HCT116 (cell line): ENCODE results near the gene ZC3H8.

Experiments used
- CEBPB ChIP-seq: IDR thresholded peaks from 2 replicates; pipeline ENCODE4 v1.6.1; 2012; ENCODE audit warnings: low read depth
- EZH2 ChIP-seq: fragments of 200-600 bp; sonication (generic); IDR thresholded peaks from 2 replicates; pipeline ENCODE4 v1.6.1; 2017; ENCODE audit warnings: antibody characterized with exemption, mixed run types
- EZH2phosphoT487 ChIP-seq: fragments of 200-600 bp; IDR thresholded peaks from 2 replicates; pipeline ENCODE4 v1.6.1; 2018; ENCODE audit warnings: antibody characterized with exemption, borderline replicate concordance
- POLR2AphosphoS5 ChIP-seq: IDR thresholded peaks from 2 replicates; pipeline ENCODE4 v1.6.1; 2011; ENCODE audit warnings: mild to moderate bottlenecking, low read depth, low read length, moderate library complexity
- RAD21 ChIP-seq: IDR thresholded peaks from 2 replicates; pipeline ENCODE4 v1.6.1; 2012; ENCODE audit warnings: low read depth, mild to moderate bottlenecking
- SP1 ChIP-seq: IDR thresholded peaks from 2 replicates; pipeline ENCODE4 v1.6.1; 2012; ENCODE audit warnings: low read depth
- TCF7L2 ChIP-seq: IDR thresholded peaks from 2 replicates; pipeline ENCODE4 v1.7.0; 2011; ENCODE audit warnings: borderline replicate concordance, inconsistent platforms; ENCODE audit not compliant: insufficient read depth, insufficient read length; ENCODE audit errors: extremely low read depth
- ZFX ChIP-seq: fragments of 450-650 bp; IDR thresholded peaks from 2 replicates; pipeline ENCODE4 v1.6.1; 2017
- TF ChIP-seq, protein P1 (sequence below), 3 experiments: fragments of 200-600 bp in 1 of 3; sonication (generic) in 1 of 3; IDR thresholded peaks in 2 of 3; conservative IDR thresholded peaks in 1 of 3; 2 replicates each; pipeline ENCODE4 v1.5.1; 2012 to 2017; ENCODE audit warnings: low read depth in 2 of 3, low read length in 2 of 3, antibody characterized with exemption in 1 of 3, borderline replicate concordance in 1 of 3, control low read depth in 1 of 3, mild to moderate bottlenecking in 1 of 3, mixed read lengths in 1 of 3, mixed run types in 1 of 3, moderate library complexity in 1 of 3; ENCODE audit not compliant: insufficient read depth in 1 of 3
- TF ChIP-seq, protein P2 (sequence below): IDR thresholded peaks from 2 replicates; pipeline ENCODE4 v1.6.1; 2012
- TF ChIP-seq, protein P3 (sequence below): IDR thresholded peaks from 2 replicates; pipeline ENCODE4 v1.6.1; 2011; ENCODE audit warnings: mild to moderate bottlenecking, low read length, moderate library complexity; ENCODE audit not compliant: insufficient replicate concordance; ENCODE audit errors: extremely low read depth

DNA sequence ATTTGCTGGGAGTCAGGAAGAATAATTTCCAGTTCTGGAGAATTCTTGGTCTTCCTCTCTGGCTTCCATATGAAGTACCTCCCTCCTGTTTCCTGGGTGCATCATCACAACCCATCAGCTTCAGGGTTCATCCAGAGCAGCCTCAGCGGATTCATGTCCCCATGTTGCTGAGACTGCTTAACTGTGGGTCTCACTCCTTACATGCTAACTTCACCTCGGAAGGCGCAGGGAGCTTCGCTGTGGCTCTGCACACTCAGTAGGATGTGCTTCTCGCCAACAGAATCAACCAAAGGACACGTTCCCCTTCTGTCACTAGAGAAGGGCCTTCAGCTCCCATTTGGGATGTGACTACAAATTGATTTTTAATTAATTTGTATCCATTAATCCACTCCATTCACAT, 92.5 kb downstream of the ZC3H8 start:
- TF ChIP-seq POLR2AphosphoS5 (no peak), CEBPB (no peak), EZH2 (no peak), TCF7L2 (no peak), ZFX (no peak), EZH2phosphoT487 (no peak), SP1 (no peak), RAD21 (no peak)
- TF ChIP-seq, protein P1, sequence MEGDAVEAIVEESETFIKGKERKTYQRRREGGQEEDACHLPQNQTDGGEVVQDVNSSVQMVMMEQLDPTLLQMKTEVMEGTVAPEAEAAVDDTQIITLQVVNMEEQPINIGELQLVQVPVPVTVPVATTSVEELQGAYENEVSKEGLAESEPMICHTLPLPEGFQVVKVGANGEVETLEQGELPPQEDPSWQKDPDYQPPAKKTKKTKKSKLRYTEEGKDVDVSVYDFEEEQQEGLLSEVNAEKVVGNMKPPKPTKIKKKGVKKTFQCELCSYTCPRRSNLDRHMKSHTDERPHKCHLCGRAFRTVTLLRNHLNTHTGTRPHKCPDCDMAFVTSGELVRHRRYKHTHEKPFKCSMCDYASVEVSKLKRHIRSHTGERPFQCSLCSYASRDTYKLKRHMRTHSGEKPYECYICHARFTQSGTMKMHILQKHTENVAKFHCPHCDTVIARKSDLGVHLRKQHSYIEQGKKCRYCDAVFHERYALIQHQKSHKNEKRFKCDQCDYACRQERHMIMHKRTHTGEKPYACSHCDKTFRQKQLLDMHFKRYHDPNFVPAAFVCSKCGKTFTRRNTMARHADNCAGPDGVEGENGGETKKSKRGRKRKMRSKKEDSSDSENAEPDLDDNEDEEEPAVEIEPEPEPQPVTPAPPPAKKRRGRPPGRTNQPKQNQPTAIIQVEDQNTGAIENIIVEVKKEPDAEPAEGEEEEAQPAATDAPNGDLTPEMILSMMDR (IDR thresholded peaks at IDR 0.05 in 2 of 3, conservative IDR thresholded peaks at IDR 0.05 in 1 of 3; ENCODE audit: borderline replicate concordance in 1 of 3, insufficient read depth in 1 of 3, low read depth in 2 of 3, low read length in 2 of 3) = no peak
- TF ChIP-seq, protein P2, sequence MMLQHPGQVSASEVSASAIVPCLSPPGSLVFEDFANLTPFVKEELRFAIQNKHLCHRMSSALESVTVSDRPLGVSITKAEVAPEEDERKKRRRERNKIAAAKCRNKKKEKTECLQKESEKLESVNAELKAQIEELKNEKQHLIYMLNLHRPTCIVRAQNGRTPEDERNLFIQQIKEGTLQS = no peak
- TF ChIP-seq, protein P3, sequence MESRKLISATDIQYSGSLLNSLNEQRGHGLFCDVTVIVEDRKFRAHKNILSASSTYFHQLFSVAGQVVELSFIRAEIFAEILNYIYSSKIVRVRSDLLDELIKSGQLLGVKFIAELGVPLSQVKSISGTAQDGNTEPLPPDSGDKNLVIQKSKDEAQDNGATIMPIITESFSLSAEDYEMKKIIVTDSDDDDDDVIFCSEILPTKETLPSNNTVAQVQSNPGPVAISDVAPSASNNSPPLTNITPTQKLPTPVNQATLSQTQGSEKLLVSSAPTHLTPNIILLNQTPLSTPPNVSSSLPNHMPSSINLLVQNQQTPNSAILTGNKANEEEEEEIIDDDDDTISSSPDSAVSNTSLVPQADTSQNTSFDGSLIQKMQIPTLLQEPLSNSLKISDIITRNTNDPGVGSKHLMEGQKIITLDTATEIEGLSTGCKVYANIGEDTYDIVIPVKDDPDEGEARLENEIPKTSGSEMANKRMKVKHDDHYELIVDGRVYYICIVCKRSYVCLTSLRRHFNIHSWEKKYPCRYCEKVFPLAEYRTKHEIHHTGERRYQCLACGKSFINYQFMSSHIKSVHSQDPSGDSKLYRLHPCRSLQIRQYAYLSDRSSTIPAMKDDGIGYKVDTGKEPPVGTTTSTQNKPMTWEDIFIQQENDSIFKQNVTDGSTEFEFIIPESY = no peak
